CD8-positive, alpha-beta memory T cell (primary cell): ENCODE measurements around the gene GAREM1. TPM values are rescaled to one million over a fixed set of nuclear protein-coding genes. Genes with fewer than 3 reads are reported as not detected.

ENCODE experiments used
- CTCF ChIA-PET: fragments of 350-600 bp; sonication (Branson Sonifier 250); formaldehyde crosslinking; loops from one replicate; lab custom pipeline; 2021; ENCODE audit warnings: antibody characterized with exemption; lab: Charles Lee
- POLR2A ChIA-PET: fragments of 350-600 bp; sonication (Branson Sonifier 250); formaldehyde crosslinking; loops from one replicate; lab custom pipeline; 2021; ENCODE audit warnings: antibody characterized with exemption; lab: Charles Lee
- DNase-seq, 5 donors: peaks; one replicate each; pipeline versions ENCODE4 v3.0.0 to v3.0.0-alpha.2; 2020 to 2022; ENCODE audit warnings: mixed read lengths in 1 of 5
- H3K27ac ChIP-seq: one replicate; pipeline ENCODE4 v1.7.0; 2013; ENCODE audit warnings: low read depth, mild to moderate bottlenecking, low read length, moderate library complexity
- H3K27me3 ChIP-seq: 2 replicates; pipeline ENCODE4 v1.7.0; 2013; ENCODE audit warnings: low read length, mild to moderate bottlenecking; ENCODE audit not compliant: insufficient read depth, poor library complexity, severe bottlenecking
- H3K36me3 ChIP-seq: 2 replicates; pipeline ENCODE4 v1.7.0; 2013; ENCODE audit warnings: mild to moderate bottlenecking, low read length, moderate library complexity; ENCODE audit not compliant: insufficient read depth
- H3K4me1 ChIP-seq: 2 replicates; pipeline ENCODE4 v1.7.0; 2013; ENCODE audit warnings: mild to moderate bottlenecking, low read length, moderate library complexity; ENCODE audit not compliant: insufficient read depth
- H3K4me3 ChIP-seq: 2 replicates; pipeline ENCODE4 v1.7.0; 2013; ENCODE audit warnings: mild to moderate bottlenecking, low read length
- H3K9me3 ChIP-seq: 2 replicates; pipeline ENCODE4 v1.7.0; 2013; ENCODE audit warnings: mild to moderate bottlenecking, low read length
- H3K27ac Mint-ChIP-seq, 8 donors: one replicate each; pipeline ENCODE4 v1.8.0; 2020 to 2021; ENCODE audit warnings: mixed read lengths in 8 of 8, mild to moderate bottlenecking in 6 of 8, inconsistent platforms in 3 of 8, moderate library complexity in 3 of 8
- H3K27me3 Mint-ChIP-seq, 2 donors: one replicate each; pipeline ENCODE4 v1.8.0; 2020 to 2021; ENCODE audit warnings: mixed read lengths in 2 of 2, mild to moderate bottlenecking in 1 of 2, moderate library complexity in 1 of 2
- H3K36me3 Mint-ChIP-seq, 3 donors: one replicate each; pipeline ENCODE4 v1.8.0; 2020 to 2021; ENCODE audit warnings: mixed read lengths in 3 of 3, inconsistent platforms in 1 of 3, mild to moderate bottlenecking in 1 of 3
- H3K4me1 Mint-ChIP-seq, 3 donors: one replicate each; pipeline ENCODE4 v1.8.0; 2020 to 2021; ENCODE audit warnings: mixed read lengths in 3 of 3, inconsistent platforms in 1 of 3, mild to moderate bottlenecking in 1 of 3
- H3K4me3 Mint-ChIP-seq, 7 donors: one replicate each; pipeline ENCODE4 v1.8.0; 2020 to 2021; ENCODE audit warnings: mixed read lengths in 7 of 7, mild to moderate bottlenecking in 6 of 7, moderate library complexity in 4 of 7, inconsistent platforms in 2 of 7
- H3K9me3 Mint-ChIP-seq, 5 donors: one replicate each; pipeline ENCODE4 v1.8.0; 2020 to 2022; ENCODE audit warnings: mixed read lengths in 5 of 5, mild to moderate bottlenecking in 3 of 5, moderate library complexity in 2 of 5, inconsistent platforms in 1 of 5
- polyA plus RNA-seq: library from polyadenylated mRNA; unstranded; fragments of 300-500 nt; fragmentation: Illumina TruSeq; gene quantifications from one replicate; pipeline ENCODE4 v1.2.3, GENCODE V29; 2021
- total RNA-seq, 2 experiments: library from RNA; stranded (reverse); gene quantifications; one replicate each; pipeline ENCODE4 v1.2.3, GENCODE V29; 2021

GAREM1 gene
- total and polyA plus RNA-seq, 3 experiments from 2014 or later, result not detected

DNA sequence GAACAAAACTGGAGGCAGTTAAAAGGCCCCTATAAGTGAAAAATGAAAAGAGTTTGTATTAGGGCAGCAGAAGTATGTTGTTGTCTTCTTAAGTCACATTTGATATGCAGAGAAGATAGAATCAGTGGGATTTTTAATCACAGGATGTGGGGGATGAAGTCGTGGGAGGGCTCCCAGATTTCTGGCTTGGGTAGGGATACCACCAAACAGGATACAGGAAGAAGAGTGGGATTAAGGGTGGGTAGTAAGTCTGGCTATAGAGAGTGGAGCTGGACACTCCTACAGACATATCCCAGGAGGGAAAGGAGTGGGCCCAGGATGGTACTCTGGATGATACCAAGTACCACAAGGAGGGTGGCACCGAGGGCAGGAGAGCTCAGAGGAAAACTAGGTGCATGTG is 99.3 kb downstream of the GAREM1 start:
- Histone ChIP-seq H3K4me3 (no peak overlapping the region), H3K36me3 (no peaks in the 10 kb centered on the region), H3K27ac (no peak overlapping the region), H3K27me3 (no peaks in the 10 kb centered on the region), H3K4me1 (no peaks in the 10 kb centered on the region), H3K9me3 (no peaks in the 10 kb centered on the region)
- H3K4me3 Mint-ChIP-seq, result no peak overlapping the region
- ChIA-PET CTCF (no interaction called here), POLR2A (no interaction called here)
- DNase-seq, result no peak
- no peak overlapping the region for H3K27ac Mint-ChIP-seq
- no peaks in the 10 kb centered on the region for H3K36me3 Mint-ChIP-seq
- H3K9me3 Mint-ChIP-seq, result no peaks in the 10 kb centered on the region
- H3K4me1 Mint-ChIP-seq, result no peaks in the 10 kb centered on the region
- H3K27me3 Mint-ChIP-seq, result peaks cover 0 to 4% of the 10 kb centered on the region in 2 donors

DNA sequence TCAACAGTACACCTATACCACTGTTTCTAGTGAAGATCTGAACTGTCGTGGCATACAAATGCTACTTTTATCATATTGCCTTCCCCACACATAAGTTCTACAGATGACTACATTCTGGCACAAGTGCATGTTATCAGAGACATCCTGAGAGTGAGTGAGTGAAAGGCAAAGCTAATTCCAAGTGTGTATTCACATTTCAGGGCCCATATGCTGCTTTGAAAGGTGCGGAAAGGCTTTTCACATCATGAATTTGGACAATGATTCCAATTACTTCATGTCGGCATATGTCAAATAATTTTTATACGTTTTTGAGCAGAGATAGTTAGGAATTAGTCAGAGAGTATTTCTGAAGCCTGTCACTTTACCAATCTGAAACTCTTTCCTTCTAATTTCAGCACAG is 101.7 kb downstream of the GAREM1 start:
- Histone ChIP-seq H3K27ac (no peak overlapping the region), H3K36me3 (no peaks in the 10 kb centered on the region), H3K4me1 (no peaks in the 10 kb centered on the region), H3K9me3 (no peaks in the 10 kb centered on the region), H3K4me3 (no peak overlapping the region), H3K27me3 (no peaks in the 10 kb centered on the region)
- ChIA-PET POLR2A (no interaction called here), CTCF (no interaction called here)
- Mint-ChIP-seq H3K4me3 (no peak overlapping the region), H3K27me3 (peaks cover 0 to 4% of the 10 kb centered on the region in 2 donors), H3K4me1 (no peaks in the 10 kb centered on the region), H3K27ac (no peak overlapping the region), H3K9me3 (no peaks in the 10 kb centered on the region), H3K36me3 (no peaks in the 10 kb centered on the region)
- no peak for DNase-seq

- H3K9me3 Mint-ChIP-seq, result no peaks in the 10 kb centered on the region
- Histone ChIP-seq H3K36me3 (no peaks in the 10 kb centered on the region), H3K4me1 (no peaks in the 10 kb centered on the region), H3K4me3 (no peak overlapping the region), H3K9me3 (no peaks in the 10 kb centered on the region), H3K27ac (no peak overlapping the region), H3K27me3 (no peaks in the 10 kb centered on the region)
- POLR2A ChIA-PET, result no interaction called here
- no peak overlapping the region for H3K4me3 Mint-ChIP-seq
- peaks cover 0 to 4% of the 10 kb centered on the region in 2 donors for H3K27me3 Mint-ChIP-seq
- no peak overlapping the region for H3K27ac Mint-ChIP-seq
- CTCF ChIA-PET, result no interaction called here
- no peaks in the 10 kb centered on the region for H3K36me3 Mint-ChIP-seq
- H3K4me1 Mint-ChIP-seq, result no peaks in the 10 kb centered on the region
- DNase-seq, result no peak
These were observed 102.5 kb downstream of the GAREM1 start for GRCh38 chr18:32368170-32368569.

DNA sequence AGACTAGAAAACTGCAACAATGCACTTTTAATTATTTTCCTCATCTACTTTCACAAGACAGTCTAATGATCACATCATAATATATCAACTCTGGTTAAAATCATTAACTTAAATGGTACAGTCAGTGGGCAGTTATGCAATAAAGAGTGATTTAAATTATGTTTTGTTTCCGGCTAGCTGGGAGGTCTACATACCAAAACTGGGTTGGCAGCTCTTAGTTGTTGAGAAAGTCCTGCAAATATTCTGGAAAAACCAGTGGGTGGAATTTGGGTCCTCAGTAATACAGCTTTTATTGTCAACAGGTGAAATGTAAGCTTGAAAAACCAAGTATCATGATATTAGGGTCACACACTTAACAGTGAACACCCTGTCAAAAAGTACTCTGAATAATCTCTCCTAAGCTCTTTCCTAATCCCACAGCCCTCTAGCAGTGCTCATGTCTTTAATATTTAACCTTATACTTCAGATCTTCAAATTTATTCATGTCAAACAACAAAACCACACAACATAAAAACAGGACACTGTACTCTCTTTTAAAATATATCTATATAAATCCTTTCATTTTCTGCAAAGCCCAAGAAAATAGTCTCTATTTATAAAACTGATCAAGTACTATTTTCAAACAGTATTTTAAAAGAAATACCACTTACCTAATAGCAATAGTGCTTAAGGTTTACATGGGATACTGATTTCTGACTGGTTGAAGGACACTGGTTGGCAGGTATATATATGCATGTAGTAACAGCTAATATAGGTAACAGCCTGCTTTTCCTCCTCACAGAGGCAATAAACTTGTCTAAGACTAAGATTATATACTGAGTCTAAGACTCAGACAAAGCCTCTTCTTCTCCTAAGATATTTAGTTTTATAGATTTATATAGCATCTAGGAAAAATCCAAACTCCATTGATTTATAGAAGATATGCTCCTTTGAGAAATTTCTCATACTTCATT is 103.8 kb downstream of the GAREM1 start:
- no peak overlapping the region for H3K27ac Mint-ChIP-seq
- no peak overlapping the region for H3K4me3 Mint-ChIP-seq
- H3K4me1 Mint-ChIP-seq, result no peaks in the 10 kb centered on the region
- H3K27me3 Mint-ChIP-seq, result peaks cover 0 to 11% of the 10 kb centered on the region in 2 donors
- DNase-seq, result no peak
- POLR2A ChIA-PET, result no interaction called here
- no peaks in the 10 kb centered on the region for H3K9me3 Mint-ChIP-seq
- H3K4me3 ChIP-seq, result no peak overlapping the region
- CTCF ChIA-PET, result no interaction called here
- no peaks in the 10 kb centered on the region for H3K27me3 ChIP-seq
- no peaks in the 10 kb centered on the region for H3K9me3 ChIP-seq
- H3K36me3 Mint-ChIP-seq, result no peaks in the 10 kb centered on the region
- H3K36me3 ChIP-seq, result no peaks in the 10 kb centered on the region
- no peaks in the 10 kb centered on the region for H3K4me1 ChIP-seq
- H3K27ac ChIP-seq, result no peak overlapping the region

DNA sequence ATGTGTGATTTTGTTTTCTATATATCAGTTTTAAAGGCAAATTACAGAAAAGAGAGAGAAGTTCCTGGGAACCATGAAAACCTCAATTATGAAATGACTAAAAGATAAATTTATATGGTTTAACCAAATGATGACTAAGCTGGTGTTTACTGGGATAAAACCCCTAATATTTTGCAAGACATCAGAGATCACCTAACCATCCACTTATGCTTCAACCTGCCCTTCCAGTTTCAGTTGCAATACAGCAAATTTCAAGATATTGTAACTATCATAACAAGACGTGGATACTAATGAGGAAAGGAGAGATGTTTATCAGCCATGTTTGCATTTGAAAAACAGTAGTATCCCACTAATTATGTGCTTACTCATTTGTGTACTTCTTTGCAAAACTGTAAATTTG is 108.2 kb downstream of the GAREM1 start:
- no peaks in the 10 kb centered on the region for H3K4me1 Mint-ChIP-seq
- ChIA-PET CTCF (no interaction called here), POLR2A (no interaction called here)
- no peak overlapping the region for H3K27ac ChIP-seq
- H3K27me3 ChIP-seq, result no peaks in the 10 kb centered on the region
- H3K27me3 Mint-ChIP-seq, result peaks cover 0 to 17% of the 10 kb centered on the region in 2 donors
- no peaks in the 10 kb centered on the region for H3K9me3 Mint-ChIP-seq
- H3K4me3 Mint-ChIP-seq, result no peak overlapping the region
- no peaks in the 10 kb centered on the region for H3K4me1 ChIP-seq
- no peaks in the 10 kb centered on the region for H3K9me3 ChIP-seq
- H3K4me3 ChIP-seq, result no peak overlapping the region
- H3K27ac Mint-ChIP-seq, result no peak overlapping the region
- DNase-seq, result no peak
- H3K36me3 Mint-ChIP-seq, result no peaks in the 10 kb centered on the region
- no peaks in the 10 kb centered on the region for H3K36me3 ChIP-seq

DNA sequence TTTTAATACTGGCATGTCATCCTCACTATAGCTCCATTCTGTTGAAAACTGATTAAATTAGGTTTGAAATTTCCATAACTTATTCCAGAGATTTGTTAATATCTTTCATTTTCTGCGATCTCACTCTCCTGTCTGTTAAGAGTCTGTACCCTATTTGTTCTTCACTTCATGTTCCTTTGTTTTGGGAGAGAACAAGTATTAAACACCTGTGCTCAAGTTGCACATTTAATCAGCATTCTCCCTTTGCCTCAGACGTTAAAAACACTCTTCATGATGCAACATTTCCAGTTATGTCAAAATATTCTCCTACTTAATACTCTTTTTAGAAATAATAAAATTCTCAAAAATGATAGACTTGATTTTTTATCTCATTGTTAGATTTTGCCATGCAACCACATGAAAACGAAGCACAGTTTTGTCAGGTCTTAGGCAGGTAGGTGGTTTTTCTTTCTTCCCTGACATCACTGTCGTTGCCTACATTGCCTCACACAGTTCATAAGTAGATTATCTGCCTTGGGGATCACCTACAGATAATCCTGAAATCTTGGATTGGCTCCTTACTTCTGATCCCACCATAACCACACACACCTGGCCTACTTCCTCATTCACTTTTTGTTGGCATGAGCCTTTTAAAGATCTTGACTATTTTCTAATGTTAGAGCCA is 109.9 kb downstream of the GAREM1 start:
- H3K4me3 ChIP-seq, result no peak overlapping the region
- ChIA-PET POLR2A (no interaction called here), CTCF (no interaction called here)

DNA sequence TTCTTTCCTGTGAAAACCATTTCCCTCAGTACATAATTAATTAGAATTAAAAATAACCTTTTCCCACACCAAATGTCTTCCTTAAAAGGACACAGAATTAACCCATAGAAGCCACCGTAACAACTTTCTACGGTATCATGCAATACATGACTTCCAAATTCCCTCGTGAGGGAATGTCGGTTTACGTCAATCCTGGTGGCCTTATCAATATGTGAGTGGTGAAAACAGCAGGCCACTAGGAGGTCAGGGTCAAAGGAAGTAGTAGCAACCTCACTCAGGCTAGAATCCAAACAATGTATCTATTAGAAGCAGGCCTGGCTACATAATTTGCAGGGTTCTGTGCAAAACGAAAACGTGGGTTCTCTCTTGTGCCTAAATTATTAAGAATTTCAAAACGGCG is 112.2 kb downstream of the GAREM1 start:
- H3K4me3 Mint-ChIP-seq, result no peak overlapping the region
- H3K36me3 Mint-ChIP-seq, result no peaks in the 10 kb centered on the region
- Histone ChIP-seq H3K9me3 (no peaks in the 10 kb centered on the region), H3K27ac (no peak overlapping the region), H3K27me3 (no peaks in the 10 kb centered on the region), H3K4me3 (no peak overlapping the region), H3K4me1 (no peaks in the 10 kb centered on the region), H3K36me3 (no peaks in the 10 kb centered on the region)
- ChIA-PET POLR2A (no interaction called here), CTCF (no interaction called here)
- H3K9me3 Mint-ChIP-seq, result no peaks in the 10 kb centered on the region
- no peaks in the 10 kb centered on the region for H3K4me1 Mint-ChIP-seq
- no peak for DNase-seq
- H3K27me3 Mint-ChIP-seq, result peaks cover 2 to 21% of the 10 kb centered on the region in 2 donors
- H3K27ac Mint-ChIP-seq, result no peak overlapping the region

More for the DNA sequence above, 109.9 kb downstream of the GAREM1 start:
- no peaks in the 10 kb centered on the region for H3K4me1 Mint-ChIP-seq
- H3K9me3 Mint-ChIP-seq, result no peaks in the 10 kb centered on the region
- H3K9me3 ChIP-seq, result no peaks in the 10 kb centered on the region
- no peak overlapping the region for H3K27ac Mint-ChIP-seq
- no peaks in the 10 kb centered on the region for H3K36me3 ChIP-seq
- H3K27me3 ChIP-seq, result no peaks in the 10 kb centered on the region
- no peak overlapping the region for H3K27ac ChIP-seq
- no peak overlapping the region for H3K4me3 Mint-ChIP-seq
- no peak for DNase-seq
- H3K27me3 Mint-ChIP-seq, result peaks cover 2 to 21% of the 10 kb centered on the region in 2 donors
- H3K36me3 Mint-ChIP-seq, result no peaks in the 10 kb centered on the region
- H3K4me1 ChIP-seq, result no peaks in the 10 kb centered on the region

DNA sequence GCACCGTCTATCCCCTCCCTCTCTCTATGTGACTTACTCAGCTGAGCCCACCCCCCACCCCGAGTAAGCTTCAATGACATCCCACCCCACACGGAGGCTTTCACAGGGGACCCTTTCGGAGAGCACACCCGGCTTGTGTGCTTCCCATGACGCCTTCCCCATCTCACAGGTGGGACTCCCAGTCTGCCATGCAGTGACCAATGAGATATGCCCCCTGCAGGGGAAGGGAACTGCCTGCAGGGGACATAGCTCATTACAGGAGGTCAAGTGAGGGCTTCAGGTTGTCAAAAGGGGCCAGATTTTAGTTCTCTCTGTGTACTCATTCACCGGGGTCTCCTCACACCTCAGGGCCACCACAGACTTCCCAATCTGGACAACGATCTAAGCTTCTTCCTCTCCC is 112.6 kb downstream of the GAREM1 start:
- no peaks in the 10 kb centered on the region for H3K4me1 Mint-ChIP-seq
- no peaks in the 10 kb centered on the region for H3K36me3 ChIP-seq
- H3K4me1 ChIP-seq, result no peaks in the 10 kb centered on the region
- peaks cover 2 to 21% of the 10 kb centered on the region in 2 donors for H3K27me3 Mint-ChIP-seq
- H3K27ac Mint-ChIP-seq, result no peak overlapping the region
- H3K4me3 Mint-ChIP-seq, result no peak overlapping the region
- no peaks in the 10 kb centered on the region for H3K27me3 ChIP-seq
- DNase-seq, result no peak
- H3K36me3 Mint-ChIP-seq, result no peaks in the 10 kb centered on the region
- no peaks in the 10 kb centered on the region for H3K9me3 Mint-ChIP-seq
- no peak overlapping the region for H3K27ac ChIP-seq
- ChIA-PET POLR2A (no interaction called here), CTCF (no interaction called here)
- H3K9me3 ChIP-seq, result no peaks in the 10 kb centered on the region
- no peak overlapping the region for H3K4me3 ChIP-seq
